HuH-7.5 (cell line): ENCODE results near the gene ACRBP.

ENCODE experiments used
- DNase-seq: peaks from one replicate; pipeline ENCODE4 v3.0.0; 2011; ENCODE audit warnings: low spot score

The ACRBP gene

DNA sequence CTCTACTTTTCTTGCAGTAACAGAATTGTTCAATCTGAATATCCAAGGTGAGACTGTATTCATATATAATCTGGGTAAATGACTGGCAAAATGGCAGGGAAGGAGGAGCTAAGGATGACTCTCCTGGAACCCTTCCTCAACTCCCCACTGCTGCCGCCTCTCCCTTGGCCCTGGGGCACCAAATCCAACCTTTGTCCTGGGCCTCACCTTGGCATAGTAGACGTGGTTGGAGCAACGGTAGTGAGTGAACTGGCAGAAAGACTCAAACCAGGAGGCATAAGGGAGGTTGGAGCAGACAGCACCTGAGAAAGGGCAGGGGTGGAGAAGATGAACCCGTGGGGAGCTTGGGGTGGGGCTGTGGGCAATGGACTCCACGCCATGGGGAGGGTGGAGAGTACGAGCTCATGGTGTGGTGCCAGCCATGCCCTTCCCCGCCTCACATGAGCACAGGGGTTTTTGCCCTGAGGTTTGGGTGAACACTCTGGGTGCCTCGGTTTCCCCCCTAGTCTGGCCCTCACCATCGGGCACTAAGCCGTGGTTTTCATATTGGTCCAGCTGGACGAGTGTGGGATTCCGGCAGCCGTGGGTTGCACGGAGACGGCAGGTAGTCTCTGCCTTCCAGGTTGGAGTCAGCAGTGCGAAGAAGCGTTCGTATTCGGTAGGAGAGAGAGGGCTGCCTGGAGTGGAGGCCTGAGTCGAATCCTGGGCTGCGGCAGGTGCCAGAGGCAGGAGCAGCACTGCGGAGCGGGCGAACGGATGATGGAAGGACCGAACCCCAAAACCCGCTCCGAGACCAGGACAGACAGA, 753 bp downstream of the ACRBP start:
- DNase-seq, result no peak

DNA sequence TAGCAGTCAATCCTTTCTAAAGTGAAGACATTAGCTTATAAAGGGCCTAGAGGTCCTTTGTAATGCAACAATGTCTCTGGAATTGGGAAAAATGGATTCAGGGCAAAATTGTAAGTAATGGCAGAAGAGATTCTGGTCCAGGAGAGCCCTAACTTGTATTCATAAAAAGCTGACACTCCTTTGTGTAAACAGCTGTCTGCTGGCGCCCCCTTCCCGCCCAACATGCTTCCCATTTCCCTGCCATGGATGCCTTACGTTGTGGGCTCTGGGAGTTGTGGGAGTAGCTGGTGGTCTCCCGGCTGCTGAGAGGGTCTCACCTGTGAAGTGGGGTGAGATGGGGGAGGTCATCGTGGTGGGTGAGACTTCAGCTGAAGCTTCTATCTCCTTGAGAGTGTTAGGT, 2.3 kb downstream of the ACRBP start:
- DNase-seq, result no peak

DNA sequence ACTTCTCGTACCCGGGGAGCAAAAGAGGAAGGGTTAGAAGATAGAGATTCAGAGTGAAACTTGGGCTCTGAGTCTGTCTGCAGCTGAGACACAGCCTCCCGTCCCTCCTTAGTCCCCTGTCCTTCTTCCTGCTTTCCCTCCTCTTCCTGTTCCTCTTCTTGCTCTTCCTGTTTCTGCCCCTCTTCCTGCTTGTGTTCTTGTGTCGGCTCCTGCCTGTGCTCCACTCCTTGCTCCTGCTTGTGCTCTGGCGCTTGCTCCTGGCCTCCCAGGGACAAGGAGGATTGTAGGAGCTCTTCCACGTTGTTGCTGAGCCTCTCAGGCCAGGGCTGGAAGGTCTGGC, 3.0 kb downstream of the ACRBP start:
- no peak for DNase-seq

DNA sequence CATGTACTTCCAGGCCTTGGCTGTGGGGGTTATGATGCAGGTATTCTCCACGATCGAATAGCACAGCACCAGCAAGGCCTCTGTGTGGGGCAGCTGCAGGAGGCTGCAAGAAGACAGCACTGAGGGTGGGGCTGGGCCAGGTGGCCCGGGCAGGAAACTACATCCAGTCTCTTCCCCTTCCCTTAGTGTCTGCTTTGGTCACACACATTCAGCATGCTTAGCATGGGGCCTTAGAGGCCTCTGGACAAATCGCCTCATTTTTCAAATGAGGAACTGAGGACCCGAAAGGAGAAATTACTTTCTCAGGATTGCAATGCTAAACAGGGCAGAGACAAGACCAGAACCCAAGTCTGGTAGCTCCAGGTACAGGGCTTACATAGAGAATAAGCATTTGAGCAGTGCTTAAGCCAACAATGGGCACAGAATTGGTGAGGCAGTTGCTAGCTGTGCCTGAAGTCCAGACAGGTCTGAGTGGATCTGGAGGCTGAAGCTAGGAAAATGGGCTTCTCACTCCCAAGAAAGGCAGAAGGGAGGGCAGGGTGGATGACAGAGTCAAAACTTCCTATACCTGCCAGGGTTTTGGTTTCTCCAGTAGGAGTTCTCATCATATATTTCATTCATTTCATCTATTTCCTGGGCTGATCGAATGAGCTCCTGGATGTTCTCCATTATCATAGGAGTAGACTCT, 3.5 kb downstream of the ACRBP start:
- DNase-seq, result no peak

DNA sequence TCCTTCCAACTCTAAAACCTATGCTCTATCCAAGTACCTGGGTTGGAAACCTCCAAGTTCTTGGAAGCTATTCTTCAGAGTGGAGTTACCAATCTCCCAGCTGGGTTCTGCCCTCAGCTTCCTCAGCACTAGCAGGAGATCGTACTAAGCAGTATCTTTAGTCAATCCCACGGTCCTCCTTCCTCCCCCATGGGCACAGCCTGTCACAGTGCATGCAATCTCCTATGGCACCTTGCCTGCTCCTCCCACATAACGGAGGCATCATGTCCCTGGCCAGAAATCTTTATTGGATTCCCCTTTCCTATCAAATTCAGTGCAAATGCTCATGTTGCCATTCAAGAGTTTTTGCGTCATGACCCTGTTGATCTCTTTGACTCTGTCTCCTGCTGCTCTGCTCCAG, 6.1 kb downstream of the ACRBP start:
- no peak for DNase-seq

DNA sequence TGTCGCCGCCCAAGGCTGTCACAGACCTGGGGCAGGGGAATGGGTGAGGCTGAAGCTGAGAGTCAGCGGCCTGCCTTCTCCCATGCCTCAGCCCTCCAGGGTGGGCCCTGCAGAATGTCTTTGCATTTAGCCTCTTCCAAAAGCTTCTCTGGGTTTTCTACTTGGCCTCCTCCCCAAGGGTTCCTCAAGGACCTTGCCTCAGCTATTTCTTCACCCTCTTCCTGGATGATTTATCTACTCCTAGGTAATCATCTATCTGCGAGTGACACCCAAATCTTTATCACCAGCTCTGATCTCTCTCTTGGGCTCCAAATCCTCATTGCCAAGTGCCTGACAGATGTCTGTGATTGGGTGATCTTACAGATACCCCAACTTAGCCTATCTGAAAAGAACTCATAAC, 6.7 kb downstream of the ACRBP start:
- no peak for DNase-seq

DNA sequence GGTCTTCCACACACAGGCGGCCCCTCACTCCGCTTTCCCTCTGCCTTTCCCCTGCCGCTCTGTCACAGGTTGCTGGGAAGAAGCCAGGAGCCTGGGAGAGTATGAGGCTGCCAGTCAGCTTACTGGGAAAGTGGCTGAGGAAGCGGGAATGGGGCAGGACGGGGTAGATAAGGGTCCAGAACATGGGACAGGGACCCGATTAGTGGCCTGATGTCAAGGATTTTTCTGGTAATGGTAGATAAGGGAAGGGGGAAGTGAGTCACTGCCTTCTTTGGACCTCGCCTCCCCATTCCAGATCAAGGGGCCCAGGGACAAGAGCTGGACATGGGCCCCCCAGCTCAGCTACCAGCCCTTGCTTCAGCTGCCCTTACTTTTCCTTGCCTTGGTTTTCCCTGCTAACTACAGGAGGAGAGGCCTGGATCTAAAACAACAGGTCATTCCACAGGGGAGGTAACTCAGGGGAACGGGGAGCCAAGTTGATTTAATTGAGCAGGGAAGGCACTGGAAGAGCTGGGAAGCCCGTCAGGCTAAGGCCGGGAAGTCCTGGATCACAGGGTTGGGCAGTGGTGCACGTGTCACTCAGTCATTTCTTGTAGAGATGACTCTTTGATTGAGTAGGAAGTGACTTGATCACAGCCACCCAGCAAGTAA, 8.0 kb downstream of the ACRBP start:
- DNase-seq, result no peak

DNA sequence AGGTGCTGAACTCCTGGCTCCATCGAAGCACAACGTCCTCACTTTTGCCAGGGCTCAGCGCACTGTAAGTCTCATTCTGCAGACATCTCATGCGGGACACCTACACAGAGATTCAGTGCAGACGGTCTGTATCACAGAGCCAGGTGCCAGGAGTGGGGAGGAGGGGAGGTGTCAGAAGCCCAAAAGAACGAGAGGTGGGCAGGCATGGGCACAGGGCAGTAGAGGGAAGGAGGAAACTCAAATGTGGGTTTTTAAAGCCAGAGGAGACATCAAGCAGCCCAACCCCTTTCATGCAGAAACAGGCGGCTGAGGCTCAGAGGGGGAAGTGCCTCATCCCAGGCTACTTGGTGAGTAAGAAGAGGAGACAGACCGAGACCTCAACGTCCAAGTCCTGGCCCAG, 8.9 kb downstream of the ACRBP start:
- DNase-seq, result no peak

DNA sequence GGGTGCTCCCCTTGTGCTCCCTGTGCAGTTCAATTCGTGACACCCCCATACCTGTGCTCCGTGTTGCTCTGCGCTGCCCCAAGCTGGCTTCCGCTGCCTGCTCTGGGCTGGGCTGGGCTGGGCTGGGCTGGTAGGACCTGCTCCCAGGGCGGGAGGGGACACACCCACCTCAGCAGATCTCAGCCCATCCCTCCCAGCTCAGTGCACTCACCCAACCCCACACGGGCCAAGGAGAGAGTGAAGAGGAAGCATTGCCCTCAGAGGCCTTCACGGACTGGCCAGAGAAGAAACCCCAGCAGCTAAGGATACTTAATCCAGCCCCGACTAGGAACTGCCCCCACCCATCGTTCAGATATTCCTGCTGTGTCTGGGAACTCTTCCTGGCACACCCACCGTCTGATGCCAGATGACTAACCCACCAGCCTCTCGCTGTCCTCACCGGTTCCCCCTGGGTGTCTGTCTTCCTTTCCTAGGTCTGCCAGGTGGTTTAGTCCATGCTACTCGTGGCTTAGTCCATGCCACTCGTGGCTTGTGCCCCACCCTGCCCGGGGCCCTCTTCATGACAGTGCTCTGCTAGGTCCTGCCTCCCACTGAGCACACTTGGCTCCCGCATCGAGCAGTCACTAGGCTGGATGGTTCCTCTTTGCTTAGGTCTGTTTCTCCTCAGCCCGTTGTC, 11.2 kb downstream of the ACRBP start, which contains the start of gene LPAR5:
TSS of gene LPAR5 (minus strand) at position 104 of the 676 bp plus-strand sequence. CDS start 14,711 bp downstream, outside the sequence.
- DNase-seq, result no peak

DNA sequence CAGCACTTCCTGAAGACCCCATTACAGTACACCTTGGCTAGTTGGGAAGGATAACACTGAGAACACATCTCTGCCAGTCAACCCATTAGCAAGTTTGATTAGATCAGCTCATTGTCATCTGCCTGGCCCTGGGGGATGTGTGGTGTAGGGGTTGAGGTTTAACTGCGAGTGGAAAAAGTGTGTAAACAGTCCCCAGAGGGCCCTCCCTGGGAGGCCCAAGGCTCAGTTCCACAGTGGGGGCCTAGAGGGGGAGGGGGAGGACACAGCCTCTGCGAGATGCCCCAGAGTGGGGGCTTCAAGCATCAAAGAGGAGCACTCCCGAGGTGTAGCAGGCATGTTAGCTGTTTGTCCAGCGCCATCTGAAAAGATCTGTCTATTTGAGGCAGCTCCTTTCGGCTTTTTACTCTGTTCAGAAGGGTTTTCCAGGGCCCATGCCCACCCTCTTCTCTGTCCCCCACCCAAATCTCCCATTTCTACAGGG, 11.8 kb downstream of the ACRBP start:
- DNase-seq, result no peak

DNA sequence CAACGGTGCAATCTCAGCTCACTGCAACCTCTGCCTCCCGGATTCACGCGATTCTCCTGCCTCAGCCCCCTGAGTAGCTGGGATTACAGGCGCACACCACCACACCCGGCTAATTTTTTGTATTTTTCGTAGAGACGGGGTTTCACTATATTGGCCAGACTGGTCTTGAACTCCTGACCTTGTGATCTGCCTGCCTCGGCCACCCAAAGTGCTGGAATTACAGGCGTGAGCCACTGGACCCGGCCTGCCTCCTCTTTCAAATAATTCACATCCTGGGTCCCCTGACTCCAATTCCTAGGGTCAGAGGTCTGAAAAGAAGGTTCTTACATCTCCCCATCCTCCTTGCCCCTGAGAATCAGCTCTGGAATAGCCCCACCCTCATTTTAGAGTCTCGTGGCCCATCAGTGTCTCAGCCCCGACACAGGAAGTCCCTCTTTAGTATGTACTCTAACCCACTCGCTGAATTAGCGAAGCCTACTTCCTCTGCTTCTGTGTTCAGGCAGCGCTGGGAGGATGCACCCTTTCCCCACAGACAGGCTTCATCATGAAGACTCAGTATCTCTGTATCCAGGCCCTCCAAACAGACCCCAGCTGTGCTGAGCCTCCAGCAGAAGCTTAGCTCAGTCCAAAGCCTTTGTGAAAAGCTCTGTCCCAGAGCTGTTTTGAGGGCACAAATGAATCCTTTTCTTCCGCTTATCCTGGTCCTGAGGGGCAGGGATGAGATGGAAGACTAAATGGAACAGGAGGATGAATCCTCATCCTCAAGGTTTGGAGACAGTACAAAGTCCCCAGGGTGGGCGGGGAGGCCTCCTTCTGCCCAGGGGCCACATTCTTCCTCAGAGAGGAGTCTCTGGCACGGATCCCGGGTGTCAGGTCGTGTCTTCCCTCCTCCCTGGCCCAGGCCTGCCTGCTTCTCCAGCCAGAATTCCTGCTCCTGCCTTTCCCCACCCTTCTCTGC, 14.9 kb downstream of the ACRBP start:
- no peak for DNase-seq

DNA sequence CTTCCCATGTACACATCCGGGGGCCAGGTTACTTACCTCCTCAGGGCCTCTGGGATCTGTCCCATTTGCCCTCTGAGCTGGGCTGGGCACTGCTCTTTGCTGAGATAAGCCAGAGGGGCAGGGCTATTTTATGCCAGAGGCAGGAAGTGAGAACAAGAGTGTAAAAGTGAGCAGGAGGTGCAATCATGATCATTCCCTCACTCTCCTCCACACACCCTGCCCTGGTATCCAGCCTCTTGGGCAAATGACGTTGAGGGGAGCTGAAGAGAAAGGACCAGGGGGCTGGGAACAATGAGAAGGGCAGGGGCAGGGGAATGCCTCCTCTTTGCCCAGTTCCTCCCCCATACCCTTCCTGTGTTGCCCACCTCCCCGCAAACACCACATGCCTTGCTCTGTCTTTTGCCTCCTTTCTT, 15.7 kb downstream of the ACRBP start:
- no peak for DNase-seq

DNA sequence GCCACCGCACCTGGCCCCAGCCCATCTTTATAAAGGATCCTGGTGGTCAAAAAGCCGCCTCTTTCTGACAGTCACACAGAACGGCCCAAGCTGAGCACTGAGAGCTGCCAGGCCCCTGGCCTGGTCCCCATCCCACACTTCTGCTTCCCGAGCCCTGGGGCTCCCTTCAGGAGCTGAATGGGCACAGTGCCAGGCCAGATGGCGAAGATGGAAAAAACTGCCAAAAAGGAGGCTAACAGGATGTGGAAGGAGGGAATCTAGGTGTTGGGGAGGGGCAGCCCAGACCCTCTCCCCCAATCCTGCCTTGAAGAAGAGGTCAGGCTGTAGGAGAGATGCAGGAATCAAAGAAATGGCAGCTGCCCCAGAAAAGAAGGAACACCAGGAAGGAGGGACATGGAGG, 16.5 kb downstream of the ACRBP start:
- DNase-seq, result no peak

DNA sequence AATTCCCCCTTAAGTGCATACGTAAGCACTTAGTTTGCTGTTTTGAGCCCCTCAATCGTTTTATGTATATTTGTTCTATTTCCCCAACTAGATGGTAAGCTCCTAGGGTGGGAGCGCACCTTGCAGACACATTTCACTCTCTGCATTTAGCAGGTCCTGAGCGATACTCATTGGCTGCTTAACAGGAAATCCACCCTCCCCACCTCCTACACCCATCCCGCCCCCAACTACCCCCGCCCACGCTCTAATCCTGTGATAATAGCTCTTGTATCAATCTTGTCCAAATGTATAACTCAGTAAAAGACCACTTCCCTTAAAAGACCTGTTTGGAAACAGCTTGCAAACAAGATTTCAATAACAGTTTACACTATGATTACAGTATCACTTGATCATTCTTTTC, 19.6 kb downstream of the ACRBP start:
- no peak for DNase-seq

DNA sequence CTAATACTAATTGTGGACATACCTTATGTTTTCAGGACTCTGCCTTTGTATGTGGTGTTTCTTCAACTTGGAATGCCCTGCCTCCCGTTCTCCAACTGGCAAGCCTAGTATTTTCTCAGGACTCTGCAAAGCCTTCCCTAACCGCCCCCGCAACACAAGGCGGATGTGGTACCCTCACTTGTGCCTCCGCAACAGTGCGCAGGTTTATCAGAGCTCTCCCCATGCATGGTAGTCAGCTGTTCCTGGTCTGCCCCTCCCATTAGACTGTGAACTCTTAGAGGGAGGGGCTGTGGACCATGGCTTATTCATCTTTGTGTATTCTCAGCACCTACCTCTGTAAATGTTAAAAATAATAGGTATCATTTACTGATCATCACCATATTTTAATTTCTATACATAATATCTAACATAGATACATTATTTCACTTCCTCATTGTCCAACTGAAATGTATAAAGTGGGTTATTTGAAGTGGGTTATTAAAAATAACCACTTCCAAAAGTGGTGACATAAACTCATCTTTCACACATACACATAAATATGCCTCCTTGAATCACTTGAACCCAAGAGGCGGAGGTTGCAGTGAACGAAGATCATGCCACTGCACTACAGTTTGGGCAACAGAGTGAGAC, 20.5 kb downstream of the ACRBP start:
- DNase-seq, result no peak

DNA sequence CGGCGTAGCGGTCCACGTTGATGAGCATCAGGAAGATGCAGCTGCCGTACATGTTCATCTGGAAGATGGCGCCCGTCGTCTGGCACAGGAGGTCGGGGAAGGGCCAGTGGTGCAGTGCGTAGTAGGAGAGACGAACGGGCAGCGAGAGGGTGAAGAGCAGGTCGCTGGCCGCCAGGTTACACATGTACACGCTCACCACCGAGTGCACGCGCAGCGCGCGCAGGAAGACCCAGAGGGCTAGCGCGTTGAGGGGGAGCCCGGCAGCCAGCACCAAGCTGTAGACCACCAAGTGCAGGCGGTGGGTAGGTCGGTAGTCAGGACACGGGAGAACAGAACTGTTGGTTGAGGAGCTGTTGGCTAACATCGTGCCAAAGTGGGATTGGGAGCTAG, 26.4 kb downstream of the ACRBP start:
- DNase-seq, result no peak

DNA sequence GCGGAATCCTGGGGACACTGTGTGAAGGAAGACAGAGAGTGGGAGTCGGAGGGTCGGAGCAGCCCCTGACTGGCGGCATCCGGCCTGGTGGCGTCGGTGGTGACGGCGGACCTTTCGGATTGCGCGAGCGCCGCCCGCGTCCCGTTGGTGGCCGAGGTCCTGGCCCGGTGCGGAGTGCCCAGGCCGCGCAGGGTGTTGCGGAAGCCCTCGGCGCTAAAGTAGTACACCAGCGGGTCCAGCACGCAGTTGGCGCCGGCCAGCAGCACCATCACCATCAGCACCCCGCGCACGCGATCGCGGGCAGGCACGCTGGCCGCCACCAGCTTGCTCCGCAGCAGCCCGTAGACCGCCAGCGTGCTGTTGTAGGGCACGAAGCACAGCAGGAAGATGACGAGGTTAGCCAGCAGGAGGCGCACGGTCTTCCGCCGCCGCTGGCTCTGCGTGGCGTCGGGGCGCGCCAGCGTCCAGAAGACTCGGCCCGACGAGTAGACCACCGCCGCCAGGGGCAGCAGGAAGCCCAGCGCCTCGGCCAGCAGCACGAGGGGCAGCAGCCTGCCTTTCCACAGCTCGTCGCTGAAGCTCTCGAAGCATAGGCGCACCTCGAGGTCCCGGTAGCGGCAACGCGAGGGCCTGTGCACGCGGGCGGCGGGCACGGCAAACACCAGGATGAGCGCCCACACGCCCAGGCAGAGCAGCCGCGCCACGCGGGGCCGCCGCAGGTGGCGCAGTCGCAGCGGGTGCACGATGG, 26.9 kb downstream of the ACRBP start:
- DNase-seq, result no peak

DNA sequence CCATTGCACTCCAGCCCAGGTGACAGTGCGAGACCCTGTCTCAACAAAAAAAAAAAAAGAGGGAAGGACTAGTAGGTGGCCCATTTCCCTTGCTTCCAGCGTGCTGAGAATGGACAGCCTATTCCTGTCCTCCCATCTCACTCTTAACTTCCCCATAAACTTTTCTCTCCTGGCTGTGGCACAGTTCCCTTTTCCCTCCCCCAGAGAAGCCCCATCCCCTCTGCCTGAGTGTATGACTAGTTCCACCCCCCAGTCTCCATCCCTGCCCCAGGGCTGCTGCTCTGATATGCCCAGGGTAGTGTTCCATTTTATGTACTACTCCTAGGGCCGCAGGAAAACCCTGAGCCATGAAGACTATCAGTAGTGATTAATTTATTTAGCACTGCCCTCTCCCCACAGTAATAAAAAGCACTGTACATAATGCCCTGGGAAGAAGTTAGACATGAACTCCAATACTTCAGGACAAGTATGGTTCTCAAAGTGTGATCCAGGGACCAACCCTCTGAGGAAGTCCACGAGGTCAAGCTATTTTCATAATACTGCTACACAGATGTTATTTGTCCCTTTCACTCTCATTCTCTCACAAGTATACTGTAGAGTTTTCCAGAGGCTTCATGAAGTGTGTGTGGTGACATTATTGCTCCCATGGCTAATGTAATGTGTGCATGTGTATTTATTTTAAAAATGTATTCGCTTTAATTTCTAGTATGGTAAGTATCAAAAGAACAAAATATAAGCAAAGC, 28.6 kb downstream of the ACRBP start:
- DNase-seq, result no peak

DNA sequence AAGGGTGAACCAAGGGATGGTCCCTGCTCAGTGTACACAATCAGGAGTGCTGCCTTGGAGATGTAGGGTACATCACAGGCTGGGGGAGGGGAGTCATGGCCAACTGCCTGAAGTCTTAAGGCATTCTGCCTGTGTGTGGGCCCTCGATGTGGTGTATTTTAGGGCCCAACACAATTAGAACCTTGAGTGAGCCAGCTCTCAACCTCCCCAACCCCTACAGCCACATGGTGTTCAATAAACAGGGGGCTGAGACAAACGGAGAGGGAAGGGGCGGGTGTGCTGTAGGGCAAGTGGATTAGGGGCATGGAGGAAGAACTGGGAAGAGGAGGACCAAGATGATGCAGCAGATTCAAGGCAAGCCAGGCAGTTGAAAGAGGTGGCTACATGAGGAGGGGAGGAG, 31.4 kb downstream of the ACRBP start:
- DNase-seq, result no peak
